HCT116 (cell line): ENCODE measurements around the gene ALDOA. TPM values are rescaled to one million over a fixed set of nuclear protein-coding genes. Genes with fewer than 3 reads are reported as not detected.

ENCODE experiments used
- ATAC-seq: fragments of 200-7000 bp; cut with Tn5 transposase; 2 replicates; pipeline ENCODE4 v1.9.1; 2020; ENCODE audit warnings: mild to moderate bottlenecking, moderate library complexity
- BruUV-seq: library from RNA; stranded (reverse); fragments of 400-500 nt; replicated peaks from 2 replicates; lab custom pipeline; 2021; lab: Mats Ljungman, UMichigan
- CTCF ChIA-PET: fragments of 300-600 bp; sonication (Branson Sonifier 250); formaldehyde crosslinking; loops from one replicate; lab custom pipeline; 2021; ENCODE audit warnings: antibody characterized with exemption; lab: Charles Lee
- POLR2A ChIA-PET: fragments of 300-600, 350-600 bp; sonication (Branson Sonifier 250); formaldehyde crosslinking; loops from one replicate; lab custom pipeline; 2021; ENCODE audit warnings: antibody characterized with exemption; lab: Charles Lee
- RAD21 ChIA-PET, 2 experiments: fragments of 300-600 bp; sonication (Branson Sonifier 250); formaldehyde crosslinking; loops; one replicate each; lab custom pipeline; 2023; ENCODE audit warnings: low total read pairs in 2 of 2; ENCODE audit not compliant: uncharacterized antibody in 2 of 2, unreplicated experiment in 2 of 2, low non-redundant PET in 1 of 2; lab: Charles Lee
- DNase-seq: peaks from one replicate; pipeline ENCODE4 v3.0.0-alpha.2; 2010; ENCODE audit warnings: low read depth, low spot score
- H2AFZ ChIP-seq: fragments of 200-600 bp; shearing (Covaris generic), sonication (generic); 2 replicates; pipeline ENCODE4 v1.6.1; 2017; ENCODE audit warnings: low read depth, mixed run types, mixed read lengths, antibody characterized with exemption, low read length; ENCODE audit not compliant: poor library complexity, severe bottlenecking
- H3K27ac ChIP-seq: 2 replicates; pipeline ENCODE4 v1.5.1; 2012; ENCODE audit warnings: low read depth, low read length
- H3K27me3 ChIP-seq: fragments of 200-600 bp; sonication (generic); 2 replicates; pipeline ENCODE4 v1.6.1; 2016; ENCODE audit warnings: mixed run types, low read length, mixed read lengths; ENCODE audit not compliant: insufficient read depth
- H3K36me3 ChIP-seq, 2 experiments: fragments of 200-500 bp in 1 of 2; fragments of 200-600 bp in 1 of 2; sonication (Bioruptor generic) in 1 of 2; sonication (generic) in 1 of 2; 2 replicates each; pipeline versions ENCODE4 v1.5.1 to v1.6.1; 2014 to 2016; ENCODE audit warnings: low read length in 2 of 2, inconsistent platforms in 1 of 2, mixed read lengths in 1 of 2, mixed run types in 1 of 2; ENCODE audit not compliant: insufficient read depth in 2 of 2, control insufficient read depth in 1 of 2
- H3K4me1 ChIP-seq, 2 experiments: fragments of 200-600 bp in 1 of 2; sonication (generic) in 1 of 2; 2 replicates each; pipeline versions ENCODE4 v1.5.1 to v1.6.1; 2012 to 2017; ENCODE audit warnings: low read length in 2 of 2, inconsistent platforms in 1 of 2, mild to moderate bottlenecking in 1 of 2, mixed read lengths in 1 of 2, mixed run types in 1 of 2, moderate library complexity in 1 of 2; ENCODE audit not compliant: insufficient read depth in 2 of 2, control insufficient read depth in 1 of 2
- H3K4me2 ChIP-seq: fragments of 200-600 bp; sonication (generic); 2 replicates; pipeline ENCODE4 v1.6.1; 2017; ENCODE audit warnings: mixed run types, low read length, mixed read lengths
- H3K4me3 ChIP-seq, 2 experiments: fragments of 200-600 bp in 1 of 2; sonication (generic) in 1 of 2; replicated peaks in 1 of 2; 2 replicates each; pipeline ENCODE4 v1.5.1; 2011 to 2016; ENCODE audit warnings: low read length in 2 of 2, control low read depth in 1 of 2, low read depth in 1 of 2, mild to moderate bottlenecking in 1 of 2, mixed read lengths in 1 of 2, mixed run types in 1 of 2
- H3K79me2 ChIP-seq: fragments of 200-600 bp; sonication (generic); 2 replicates; pipeline ENCODE4 v1.6.1; 2017; ENCODE audit warnings: mild to moderate bottlenecking, mixed run types, low read length, moderate library complexity, mixed read lengths; ENCODE audit not compliant: insufficient read depth
- H3K9ac ChIP-seq: fragments of 200-600 bp; sonication (generic); 2 replicates; pipeline ENCODE4 v1.6.1; 2016; ENCODE audit warnings: low read length, mixed read lengths
- H3K9me2 ChIP-seq: fragments of 200-600 bp; sonication (generic), shearing (Covaris generic); 2 replicates; pipeline ENCODE4 v1.6.1; 2017; ENCODE audit warnings: mixed run types, mild to moderate bottlenecking, moderate library complexity; ENCODE audit not compliant: insufficient read depth
- H3K9me3 ChIP-seq, 2 experiments: fragments of 200-500 bp in 1 of 2; fragments of 200-600 bp in 1 of 2; sonication (Bioruptor generic) in 1 of 2; sonication (generic) in 1 of 2; 2 replicates each; pipeline ENCODE4 v1.6.1; 2014 to 2017; ENCODE audit warnings: low read length in 2 of 2, mixed read lengths in 2 of 2, inconsistent platforms in 1 of 2, low read depth in 1 of 2, mild to moderate bottlenecking in 1 of 2, mixed run types in 1 of 2, moderate library complexity in 1 of 2; ENCODE audit not compliant: control insufficient read depth in 1 of 2, insufficient read depth in 1 of 2
- H4K20me1 ChIP-seq: fragments of 200-600 bp; sonication (generic), shearing (Covaris generic); 2 replicates; pipeline ENCODE4 v1.6.1; 2017; ENCODE audit warnings: mixed run types, mild to moderate bottlenecking, moderate library complexity; ENCODE audit not compliant: insufficient read depth
- CEBPB ChIP-seq: IDR thresholded peaks from 2 replicates; pipeline ENCODE4 v1.6.1; 2012; ENCODE audit warnings: low read depth
- FOSL1 ChIP-seq: IDR thresholded peaks from 2 replicates; pipeline ENCODE4 v1.6.1; 2012; ENCODE audit warnings: low read depth
- YY1 ChIP-seq: IDR thresholded peaks from 2 replicates; pipeline ENCODE4 v1.6.1; 2011; ENCODE audit warnings: low read length, low read depth, moderate library complexity, mild to moderate bottlenecking; ENCODE audit not compliant: insufficient replicate concordance; ENCODE audit errors: extremely low read depth
- ZFX ChIP-seq: fragments of 450-650 bp; IDR thresholded peaks from 2 replicates; pipeline ENCODE4 v1.6.1; 2017
- intact Hi-C: fragments of 100-400 bp; cut with micrococcal nuclease; formaldehyde crosslinking; loops from 2 replicates; pipeline ENCODE4 v1.10.0; 2022
- total RNA-seq: library from RNA; stranded (reverse); gene quantifications from one replicate; pipeline ENCODE4 v1.2.1, GENCODE V29; 2021; ENCODE audit not compliant: unreplicated experiment
- TF ChIP-seq, protein P1 (sequence below): IDR thresholded peaks from 2 replicates; pipeline ENCODE4 v1.6.1; 2012; ENCODE audit warnings: low read depth
- TF ChIP-seq, protein P2 (sequence below): IDR thresholded peaks from 2 replicates; pipeline ENCODE4 v1.6.1; 2012
- TF ChIP-seq, protein P3 (sequence below), 3 experiments: fragments of 200-600 bp in 1 of 3; sonication (generic) in 1 of 3; IDR thresholded peaks in 2 of 3; conservative IDR thresholded peaks in 1 of 3; 2 replicates each; pipeline ENCODE4 v1.5.1; 2012 to 2017; ENCODE audit warnings: low read depth in 2 of 3, low read length in 2 of 3, antibody characterized with exemption in 1 of 3, borderline replicate concordance in 1 of 3, control low read depth in 1 of 3, mild to moderate bottlenecking in 1 of 3, mixed read lengths in 1 of 3, mixed run types in 1 of 3, moderate library complexity in 1 of 3; ENCODE audit not compliant: insufficient read depth in 1 of 3

Gene ALDOA
- total RNA-seq, 1 experiment from 2014 or later: 2,423 TPM

DNA sequence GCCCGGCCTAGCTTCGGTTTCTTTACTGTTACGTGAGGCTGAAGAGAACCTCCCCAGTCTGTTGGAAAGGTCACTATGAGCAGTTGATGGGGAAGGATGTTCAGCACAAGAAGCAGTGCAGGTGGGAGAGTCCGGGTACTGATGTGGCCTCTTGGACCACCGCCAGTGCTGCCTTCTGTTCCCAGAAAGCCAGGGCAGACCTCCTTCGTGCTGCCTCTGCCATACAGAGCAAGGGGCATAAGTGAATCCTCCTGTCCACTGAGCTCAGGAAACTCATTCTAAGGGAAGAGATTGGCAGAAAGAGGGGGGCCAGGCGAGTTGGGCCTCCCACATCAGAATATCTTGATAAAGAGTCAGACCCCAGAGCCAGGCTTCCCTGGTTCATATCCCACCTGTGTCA lies 13.9 kb downstream of the ALDOA start:
- CTCF ChIA-PET: no interaction called here
- 0 out of 2 replicates have a peak, but pooled peaks cover 4% of the 10 kb centered on the region for H4K20me1 ChIP-seq

More for the DNA sequence above, 13.9 kb downstream of the ALDOA start:
- Histone ChIP-seq H3K27ac (no peak overlapping the region), H3K36me3 (peaks cover 41 to 58% of the 10 kb centered on the region in 2 experiments; a peak in 3 of 4 replicates), H3K4me3 (no peak overlapping the region), H3K4me2 (no peak overlapping the region), H3K9ac (no peak overlapping the region), H3K9me2 (no peaks in the 10 kb centered on the region), H3K27me3 (no peaks in the 10 kb centered on the region), H2AFZ (no peak overlapping the region), H3K79me2 (peaks cover 61% of the 10 kb centered on the region), H3K9me3 (no peaks in the 10 kb centered on the region), H3K4me1 (peaks cover 14 to 22% of the 10 kb centered on the region in 2 experiments; a peak in 3 of 4 replicates)
- intact Hi-C loops: no loop called here
- ChIA-PET POLR2A (no interaction called here), RAD21 (no interaction called here)
- ATAC-seq (no peak), DNase-seq (no peak)
- TF ChIP-seq, protein P1, sequence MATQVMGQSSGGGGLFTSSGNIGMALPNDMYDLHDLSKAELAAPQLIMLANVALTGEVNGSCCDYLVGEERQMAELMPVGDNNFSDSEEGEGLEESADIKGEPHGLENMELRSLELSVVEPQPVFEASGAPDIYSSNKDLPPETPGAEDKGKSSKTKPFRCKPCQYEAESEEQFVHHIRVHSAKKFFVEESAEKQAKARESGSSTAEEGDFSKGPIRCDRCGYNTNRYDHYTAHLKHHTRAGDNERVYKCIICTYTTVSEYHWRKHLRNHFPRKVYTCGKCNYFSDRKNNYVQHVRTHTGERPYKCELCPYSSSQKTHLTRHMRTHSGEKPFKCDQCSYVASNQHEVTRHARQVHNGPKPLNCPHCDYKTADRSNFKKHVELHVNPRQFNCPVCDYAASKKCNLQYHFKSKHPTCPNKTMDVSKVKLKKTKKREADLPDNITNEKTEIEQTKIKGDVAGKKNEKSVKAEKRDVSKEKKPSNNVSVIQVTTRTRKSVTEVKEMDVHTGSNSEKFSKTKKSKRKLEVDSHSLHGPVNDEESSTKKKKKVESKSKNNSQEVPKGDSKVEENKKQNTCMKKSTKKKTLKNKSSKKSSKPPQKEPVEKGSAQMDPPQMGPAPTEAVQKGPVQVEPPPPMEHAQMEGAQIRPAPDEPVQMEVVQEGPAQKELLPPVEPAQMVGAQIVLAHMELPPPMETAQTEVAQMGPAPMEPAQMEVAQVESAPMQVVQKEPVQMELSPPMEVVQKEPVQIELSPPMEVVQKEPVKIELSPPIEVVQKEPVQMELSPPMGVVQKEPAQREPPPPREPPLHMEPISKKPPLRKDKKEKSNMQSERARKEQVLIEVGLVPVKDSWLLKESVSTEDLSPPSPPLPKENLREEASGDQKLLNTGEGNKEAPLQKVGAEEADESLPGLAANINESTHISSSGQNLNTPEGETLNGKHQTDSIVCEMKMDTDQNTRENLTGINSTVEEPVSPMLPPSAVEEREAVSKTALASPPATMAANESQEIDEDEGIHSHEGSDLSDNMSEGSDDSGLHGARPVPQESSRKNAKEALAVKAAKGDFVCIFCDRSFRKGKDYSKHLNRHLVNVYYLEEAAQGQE: no peak
- TF ChIP-seq ZFX: no peak
- TF ChIP-seq, protein P2, sequence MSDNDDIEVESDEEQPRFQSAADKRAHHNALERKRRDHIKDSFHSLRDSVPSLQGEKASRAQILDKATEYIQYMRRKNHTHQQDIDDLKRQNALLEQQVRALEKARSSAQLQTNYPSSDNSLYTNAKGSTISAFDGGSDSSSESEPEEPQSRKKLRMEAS: no peak
- TF ChIP-seq YY1: no peak
- TF ChIP-seq FOSL1: no peak
- no peak for TF ChIP-seq CEBPB
- TF ChIP-seq, protein P3, sequence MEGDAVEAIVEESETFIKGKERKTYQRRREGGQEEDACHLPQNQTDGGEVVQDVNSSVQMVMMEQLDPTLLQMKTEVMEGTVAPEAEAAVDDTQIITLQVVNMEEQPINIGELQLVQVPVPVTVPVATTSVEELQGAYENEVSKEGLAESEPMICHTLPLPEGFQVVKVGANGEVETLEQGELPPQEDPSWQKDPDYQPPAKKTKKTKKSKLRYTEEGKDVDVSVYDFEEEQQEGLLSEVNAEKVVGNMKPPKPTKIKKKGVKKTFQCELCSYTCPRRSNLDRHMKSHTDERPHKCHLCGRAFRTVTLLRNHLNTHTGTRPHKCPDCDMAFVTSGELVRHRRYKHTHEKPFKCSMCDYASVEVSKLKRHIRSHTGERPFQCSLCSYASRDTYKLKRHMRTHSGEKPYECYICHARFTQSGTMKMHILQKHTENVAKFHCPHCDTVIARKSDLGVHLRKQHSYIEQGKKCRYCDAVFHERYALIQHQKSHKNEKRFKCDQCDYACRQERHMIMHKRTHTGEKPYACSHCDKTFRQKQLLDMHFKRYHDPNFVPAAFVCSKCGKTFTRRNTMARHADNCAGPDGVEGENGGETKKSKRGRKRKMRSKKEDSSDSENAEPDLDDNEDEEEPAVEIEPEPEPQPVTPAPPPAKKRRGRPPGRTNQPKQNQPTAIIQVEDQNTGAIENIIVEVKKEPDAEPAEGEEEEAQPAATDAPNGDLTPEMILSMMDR (IDR thresholded peaks at IDR 0.05 in 2 of 3, conservative IDR thresholded peaks at IDR 0.05 in 1 of 3; ENCODE audit: borderline replicate concordance in 1 of 3, insufficient read depth in 1 of 3, low read depth in 2 of 3, low read length in 2 of 3): no peak
- no TSS peak for BruUV-seq
